GM21529 (cell line): ENCODE results near the gene SLC3A2.

Source experiments
- ATAC-seq: cut with Tn5 transposase; IDR thresholded peaks from one replicate; pipeline ENCODE4 v1.9.1; 2021; ENCODE audit not compliant: unreplicated experiment

SLC3A2 gene

GRCh38 chr11:62880231-62880802 is 379 bp upstream of the SLC3A2 start:
- ATAC-seq, result peak; percentile 30

DNA sequence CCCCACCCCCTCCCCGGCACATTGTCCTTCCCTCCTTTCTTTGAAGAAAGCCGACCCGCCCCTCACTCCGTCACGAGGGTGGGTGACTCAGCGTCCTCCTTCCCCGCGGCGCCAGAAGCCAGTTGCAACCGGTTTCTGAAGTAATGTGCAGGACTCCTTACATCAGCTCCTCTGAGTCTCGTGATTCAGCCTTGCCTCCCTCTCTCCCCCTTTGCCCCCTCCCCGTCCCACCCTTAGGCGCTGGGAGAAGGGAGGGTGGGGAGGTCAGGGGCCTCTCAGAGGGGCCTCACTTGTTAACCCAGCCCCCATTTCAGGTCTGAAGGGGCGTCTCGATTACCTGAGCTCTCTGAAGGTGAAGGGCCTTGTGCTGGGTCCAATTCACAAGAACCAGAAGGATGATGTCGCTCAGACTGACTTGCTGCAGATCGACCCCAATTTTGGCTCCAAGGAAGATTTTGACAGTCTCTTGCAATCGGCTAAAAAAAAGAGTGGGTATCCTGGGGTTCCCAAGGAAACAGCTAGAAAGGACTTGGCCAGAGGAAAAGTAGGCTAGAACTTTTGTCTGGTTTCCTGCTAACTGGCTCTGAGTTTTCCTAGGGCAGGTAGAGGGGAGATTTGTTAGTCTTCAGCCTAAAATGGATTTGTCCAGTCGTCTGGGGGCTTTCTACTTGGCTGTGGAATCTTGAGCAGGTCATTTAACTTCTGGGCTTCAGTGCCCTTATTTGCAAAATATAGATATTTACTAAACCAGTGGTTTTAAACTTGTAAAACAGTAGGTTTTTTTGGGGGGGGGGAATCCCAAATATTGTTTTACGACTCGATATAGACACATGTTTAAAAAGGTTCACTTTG is 1.1 kb downstream of the SLC3A2 start:
- peak; percentile 38 for ATAC-seq

GRCh38 chr11:62882431-62882749 is 1.7 kb downstream of the SLC3A2 start:
- no peak for ATAC-seq

- ATAC-seq, result no peak
Observed at GRCh38 chr11:62882788-62883501, 2.2 kb downstream of the SLC3A2 start.

- no peak for ATAC-seq
Observed at GRCh38 chr11:62883673-62884072, 3.0 kb downstream of the SLC3A2 start.

DNA sequence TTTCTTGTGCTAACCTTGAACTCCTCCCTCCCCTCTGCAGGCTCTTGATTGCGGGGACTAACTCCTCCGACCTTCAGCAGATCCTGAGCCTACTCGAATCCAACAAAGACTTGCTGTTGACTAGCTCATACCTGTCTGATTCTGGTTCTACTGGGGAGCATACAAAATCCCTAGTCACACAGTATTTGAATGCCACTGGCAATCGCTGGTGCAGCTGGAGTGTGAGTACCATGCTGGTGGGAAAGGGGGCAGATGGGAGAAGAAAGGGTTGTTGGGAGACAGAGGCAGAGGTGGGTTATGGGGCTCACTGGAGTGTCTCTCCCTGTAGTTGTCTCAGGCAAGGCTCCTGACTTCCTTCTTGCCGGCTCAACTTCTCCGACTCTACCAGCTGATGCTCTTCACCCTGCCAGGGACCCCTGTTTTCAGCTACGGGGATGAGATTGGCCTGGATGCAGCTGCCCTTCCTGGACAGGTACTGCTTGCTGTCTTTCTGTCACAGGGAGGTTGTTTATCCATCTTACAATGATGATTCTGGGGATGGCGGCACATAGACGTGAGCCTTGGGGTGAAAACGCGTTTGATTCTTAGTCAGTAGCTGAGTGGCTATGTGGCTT is 4.5 kb downstream of the SLC3A2 start:
- no peak for ATAC-seq

DNA sequence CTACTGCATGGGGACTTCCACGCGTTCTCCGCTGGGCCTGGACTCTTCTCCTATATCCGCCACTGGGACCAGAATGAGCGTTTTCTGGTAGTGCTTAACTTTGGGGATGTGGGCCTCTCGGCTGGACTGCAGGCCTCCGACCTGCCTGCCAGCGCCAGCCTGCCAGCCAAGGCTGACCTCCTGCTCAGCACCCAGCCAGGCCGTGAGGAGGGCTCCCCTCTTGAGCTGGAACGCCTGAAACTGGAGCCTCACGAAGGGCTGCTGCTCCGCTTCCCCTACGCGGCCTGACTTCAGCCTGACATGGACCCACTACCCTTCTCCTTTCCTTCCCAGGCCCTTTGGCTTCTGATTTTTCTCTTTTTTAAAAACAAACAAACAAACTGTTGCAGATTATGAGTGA is 7.7 kb downstream of the SLC3A2 start:
- no peak for ATAC-seq

- ATAC-seq, result no peak
Observed at GRCh38 chr11:62889126-62889483, 8.4 kb downstream of the SLC3A2 start.

DNA sequence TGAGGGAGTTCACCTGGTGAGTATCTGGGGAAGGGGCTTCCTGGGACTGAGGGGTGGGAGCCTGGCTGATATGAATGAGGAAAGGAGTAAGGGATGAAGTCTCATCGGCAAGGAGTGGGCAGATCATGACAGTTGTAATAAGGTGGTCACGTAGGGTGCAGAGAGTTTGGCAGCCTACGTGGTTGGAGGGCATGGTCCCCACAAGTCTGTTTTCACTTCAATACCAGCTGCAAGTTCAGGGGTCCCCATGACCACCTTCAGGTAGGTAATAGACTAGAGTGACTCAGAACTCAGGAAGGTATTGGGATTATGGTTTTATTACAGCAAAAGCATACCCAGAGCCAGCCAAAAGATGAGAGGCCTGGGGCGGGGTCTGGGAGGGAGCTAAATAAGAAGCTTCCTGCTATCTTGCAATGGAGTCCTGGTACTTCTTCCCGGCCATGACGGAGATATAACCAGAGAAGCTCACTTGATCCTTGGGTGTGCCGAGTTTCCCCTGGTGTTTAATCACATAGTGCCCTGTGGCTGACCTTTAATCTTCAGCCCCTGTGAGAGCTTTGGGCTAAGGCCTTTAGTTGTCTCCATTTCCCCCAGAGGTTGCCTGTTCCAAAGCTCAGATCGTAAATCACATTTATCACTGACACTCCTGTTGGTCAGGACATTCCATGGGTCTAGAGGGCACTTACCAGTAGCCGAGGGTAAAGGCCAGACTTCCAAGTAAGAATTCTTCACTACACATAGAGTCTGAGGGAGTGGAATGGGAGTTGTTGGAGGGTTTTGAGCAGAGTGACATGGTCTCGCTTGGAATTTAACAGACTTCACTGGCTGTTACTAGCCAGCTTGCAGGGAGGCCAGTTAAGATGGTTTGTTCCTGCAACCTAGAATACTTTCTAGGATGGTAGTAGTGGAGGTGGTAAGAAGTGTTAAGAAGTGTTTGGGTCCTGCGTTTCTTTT is 9.1 kb downstream of the SLC3A2 start:
- ATAC-seq, result no peak

- no peak for ATAC-seq
Observed at GRCh38 chr11:62892077-62892922, 11.6 kb downstream of the SLC3A2 start.

DNA sequence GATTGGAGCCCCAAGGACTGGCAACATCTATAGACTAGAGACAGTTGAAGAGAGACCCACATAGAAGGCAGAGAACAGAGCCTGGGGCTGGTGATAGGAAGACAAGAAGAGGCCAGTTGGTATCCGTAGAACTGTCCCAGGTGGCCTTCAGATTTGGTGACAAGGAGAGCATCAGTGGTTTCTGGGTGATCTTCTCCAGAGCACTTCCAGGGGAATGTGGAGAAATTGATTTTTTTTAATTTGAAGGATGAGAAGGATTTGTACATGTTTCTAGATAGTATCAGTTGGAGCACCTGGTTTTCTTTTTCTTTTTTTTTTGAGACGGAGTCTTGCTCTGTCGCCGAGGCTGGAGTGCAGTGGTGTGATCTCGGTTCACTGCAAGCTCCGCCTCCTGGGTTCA is 14.8 kb downstream of the SLC3A2 start:
- ATAC-seq, result no peak

GRCh38 chr11:62896049-62896448 is 15.4 kb downstream of the SLC3A2 start:
- no peak for ATAC-seq

DNA sequence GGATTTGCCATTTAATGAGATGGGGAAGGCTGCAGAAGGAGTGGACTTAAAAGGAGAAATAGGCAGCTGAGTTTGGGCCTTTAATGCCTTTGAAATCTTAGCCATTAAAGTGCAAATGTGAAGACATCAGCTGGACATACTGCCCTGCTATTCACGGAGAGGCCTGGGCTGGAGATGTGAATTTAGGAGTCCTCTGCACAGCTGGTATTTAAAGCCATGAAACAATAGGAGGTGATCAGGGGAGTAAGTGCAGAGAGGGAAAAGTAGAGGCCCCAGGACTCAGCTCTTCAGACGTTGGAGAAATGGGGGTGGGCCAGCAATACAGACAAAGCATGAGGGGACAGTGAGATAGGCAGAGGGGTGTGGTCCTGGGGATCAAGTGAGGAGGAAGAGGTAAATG is 16.6 kb downstream of the SLC3A2 start:
- ATAC-seq, result no peak

GRCh38 chr11:62898027-62898426 is 17.3 kb downstream of the SLC3A2 start:
- no peak for ATAC-seq

GRCh38 chr11:62902932-62903331 is 22.2 kb downstream of the SLC3A2 start:
- ATAC-seq, result no peak

GRCh38 chr11:62905296-62905695 is 24.6 kb downstream of the SLC3A2 start:
- no peak for ATAC-seq

DNA sequence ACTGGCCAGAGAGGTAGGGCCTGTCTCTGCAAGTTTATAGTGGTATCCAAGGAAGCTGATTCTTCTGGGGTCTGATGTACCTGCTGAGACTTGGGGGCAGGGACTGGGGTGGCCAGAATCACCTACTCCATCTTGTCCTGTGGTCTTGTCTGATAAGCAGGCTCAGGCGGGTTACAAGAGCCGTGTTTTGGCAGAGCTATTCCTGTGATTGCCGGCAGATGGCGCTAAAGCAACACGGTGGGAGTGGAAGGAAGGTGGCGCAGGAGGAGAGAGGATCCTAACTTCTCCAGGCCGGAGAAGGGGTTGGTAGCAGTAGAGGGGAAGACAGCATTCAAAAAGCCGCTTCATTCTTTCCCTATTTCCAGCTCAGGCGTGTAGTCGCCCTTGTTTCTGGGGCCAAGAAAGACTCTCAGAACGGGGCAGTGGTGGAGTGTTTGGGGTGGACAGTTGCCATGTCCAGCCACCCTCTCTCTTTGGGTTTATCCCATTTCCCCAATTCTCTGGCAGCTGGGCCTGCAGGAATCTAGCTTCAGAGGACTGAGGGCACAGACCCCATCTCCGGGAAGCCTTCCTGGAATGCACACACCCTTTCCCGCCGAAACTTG is 25.3 kb downstream of the SLC3A2 start:
- ATAC-seq, result no peak

DNA sequence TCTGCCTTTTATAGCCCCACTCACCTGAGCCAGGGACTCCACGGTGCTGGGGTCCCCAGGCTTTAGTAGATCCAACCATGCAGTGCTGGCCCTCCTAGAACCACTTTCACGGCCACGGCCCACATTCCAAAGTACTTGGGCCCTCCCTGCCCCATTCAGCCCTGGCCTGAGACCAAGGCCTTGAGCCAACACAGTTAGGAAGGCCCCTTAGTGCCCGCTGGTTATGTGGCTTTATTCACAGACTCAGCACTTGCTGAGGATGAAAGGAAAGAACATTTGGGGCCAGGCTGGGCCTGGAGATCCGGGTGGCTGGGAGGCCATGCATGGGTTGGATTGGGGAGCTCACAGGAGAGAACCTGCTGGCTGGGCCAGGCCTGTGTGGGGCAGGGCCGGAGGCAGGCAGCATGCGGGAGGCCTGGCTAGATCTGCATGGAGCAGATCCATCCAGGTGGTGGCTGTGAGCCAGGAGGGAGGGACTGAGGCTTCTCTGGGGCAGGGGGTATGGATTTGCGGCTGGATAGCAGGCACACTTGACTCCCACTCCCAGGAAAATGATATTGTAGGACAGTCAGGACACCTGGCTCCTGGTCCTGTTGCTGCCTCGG is 27.9 kb downstream of the SLC3A2 start:
- no peak for ATAC-seq
